Measurements from ENCODE around the gene TMEM41A.

The TMEM41A gene

GRCh38 chr3:185537369-185537970, 38.6 kb upstream of the TMEM41A start:
- Histone ChIP-seq H2AFZ (ENCODE audit: low read depth, low read length) (peak overlapping the region; percentile 72), H3K4me1 (ENCODE audit: insufficient read depth, low read length) (peaks cover 9% of the 10 kb centered on the region), H3K9me3 (ENCODE audit: insufficient read depth, low read length, severe bottlenecking) (no peaks in the 10 kb centered on the region), H3K79me2 (ENCODE audit: insufficient read depth, low read length) (no peaks in the 10 kb centered on the region), H4K20me1 (ENCODE audit: insufficient read depth, low read length) (no peaks in the 10 kb centered on the region), H3K27me3 (ENCODE audit: insufficient read depth, low read length, poor library complexity) (no peaks in the 10 kb centered on the region), H3K4me2 (ENCODE audit: insufficient read depth, low read length) (0 out of 2 replicates have a peak overlapping the region, but pooled peaks have one; percentile 4), H3K4me3 (ENCODE audit: low read depth in 1 of 2, low read length in 2 of 2) (no peak overlapping the region), H3K27ac (ENCODE audit: low read length) (no peak overlapping the region), H3K36me3 (ENCODE audit: insufficient read depth, low read length) (no peaks in the 10 kb centered on the region), H3K9ac (ENCODE audit: low read depth, low read length) (no peak overlapping the region)
- ATAC-seq (ENCODE audit: insufficient read depth, low read depth) (peak; percentile 98), DNase-seq (peak; percentile 46)
- no peak for TF ChIP-seq EZH2 (IDR thresholded peaks at IDR 0.05; ENCODE audit: borderline replicate concordance, low read depth, low read length, severe bottlenecking)
- TF ChIP-seq CTCF (IDR thresholded peaks at IDR 0.05; ENCODE audit: borderline replicate concordance, extremely low read depth, low read length, poor library complexity, severe bottlenecking) = no peak

- DNase-seq (no peak), ATAC-seq (ENCODE audit: insufficient read depth, low read depth) (no peak)
- Histone ChIP-seq H3K4me1 (ENCODE audit: insufficient read depth, low read length) (peaks cover 9% of the 10 kb centered on the region), H2AFZ (ENCODE audit: low read depth, low read length) (no peak overlapping the region; the same call in 1 of the 2 replicates), H3K9me3 (ENCODE audit: insufficient read depth, low read length, severe bottlenecking) (no peaks in the 10 kb centered on the region), H3K4me3 (ENCODE audit: low read depth in 1 of 2, low read length in 2 of 2) (no peak overlapping the region), H3K27ac (ENCODE audit: low read length) (no peak overlapping the region), H4K20me1 (ENCODE audit: insufficient read depth, low read length) (no peaks in the 10 kb centered on the region), H3K27me3 (ENCODE audit: insufficient read depth, low read length, poor library complexity) (no peaks in the 10 kb centered on the region), H3K36me3 (ENCODE audit: insufficient read depth, low read length) (no peaks in the 10 kb centered on the region), H3K9ac (ENCODE audit: low read depth, low read length) (no peak overlapping the region), H3K4me2 (ENCODE audit: insufficient read depth, low read length) (no peak overlapping the region), H3K79me2 (ENCODE audit: insufficient read depth, low read length) (no peaks in the 10 kb centered on the region)
- no peak for TF ChIP-seq EZH2 (IDR thresholded peaks at IDR 0.05; ENCODE audit: borderline replicate concordance, low read depth, low read length, severe bottlenecking)
- no peak for TF ChIP-seq CTCF (IDR thresholded peaks at IDR 0.05; ENCODE audit: borderline replicate concordance, extremely low read depth, low read length, poor library complexity, severe bottlenecking)
Observed at GRCh38 chr3:185534511-185534910, 35.7 kb upstream of the TMEM41A start.

GRCh38 chr3:185532901-185533300, 34.1 kb upstream of the TMEM41A start:
- Histone ChIP-seq H3K27ac (ENCODE audit: low read length) (no peak overlapping the region), H3K9ac (ENCODE audit: low read depth, low read length) (no peak overlapping the region), H3K4me1 (ENCODE audit: insufficient read depth, low read length) (peaks cover 9% of the 10 kb centered on the region), H3K9me3 (ENCODE audit: insufficient read depth, low read length, severe bottlenecking) (no peaks in the 10 kb centered on the region), H3K36me3 (ENCODE audit: insufficient read depth, low read length) (no peaks in the 10 kb centered on the region), H3K27me3 (ENCODE audit: insufficient read depth, low read length, poor library complexity) (no peaks in the 10 kb centered on the region), H3K79me2 (ENCODE audit: insufficient read depth, low read length) (no peaks in the 10 kb centered on the region), H3K4me2 (ENCODE audit: insufficient read depth, low read length) (no peak overlapping the region), H4K20me1 (ENCODE audit: insufficient read depth, low read length) (no peaks in the 10 kb centered on the region), H2AFZ (ENCODE audit: low read depth, low read length) (no peak overlapping the region), H3K4me3 (ENCODE audit: low read depth in 1 of 2, low read length in 2 of 2) (no peak overlapping the region)
- TF ChIP-seq CTCF (IDR thresholded peaks at IDR 0.05; ENCODE audit: borderline replicate concordance, extremely low read depth, low read length, poor library complexity, severe bottlenecking) (no peak), EZH2 (IDR thresholded peaks at IDR 0.05; ENCODE audit: borderline replicate concordance, low read depth, low read length, severe bottlenecking) (no peak)
- ATAC-seq (ENCODE audit: insufficient read depth, low read depth) (no peak), DNase-seq (no peak)
